HepG2 (cell line): ENCODE data around the gene ERC1. TPM values are rescaled to one million over a fixed set of nuclear protein-coding genes. Genes with fewer than 3 reads are reported as not detected.

Source experiments
- ATAC-seq: fragments of 200-7000 bp; cut with Tn5 transposase; 3 replicates; pipeline ENCODE4 v1.9.1; 2020; ENCODE audit warnings: mild to moderate bottlenecking, moderate library complexity
- BruUV-seq: library from RNA; stranded (reverse); fragments of 400-500 nt; replicated peaks from 2 replicates; lab custom pipeline; 2021; lab: Mats Ljungman, UMichigan
- CTCF ChIA-PET: fragments of 300-600 bp; formaldehyde crosslinking; extraction: SDS; loops from one replicate; lab custom pipeline; 2021; ENCODE audit warnings: low total read pairs, inconsistent platforms, low intra/inter-chr PET ratio; lab: Yijun Ruan, JAX
- POLR2A ChIA-PET: fragments of 350-600 bp; sonication (Branson Sonifier 250); formaldehyde crosslinking; loops from one replicate; lab custom pipeline; 2020; ENCODE audit warnings: antibody characterized with exemption, inconsistent platforms; lab: Yijun Ruan, JAX
- DNase-seq: peaks from one replicate; pipeline ENCODE4 v3.0.0-alpha.2; 2015; ENCODE audit warnings: low spot score
- FAIRE-seq: peaks from 3 replicates; lab custom pipeline; 2011; peaks lifted over from hg19 to GRCh38; lab: Jason Lieb, UNC
- H2AFZ ChIP-seq: one replicate; pipeline ENCODE4 v1.6.1; 2011; ENCODE audit warnings: low read length, inconsistent platforms
- H3K27ac ChIP-seq: fragments of 300-600 bp; 3 replicates; pipeline ENCODE4 v1.8.0; 2011; ENCODE audit warnings: mixed run types, mild to moderate bottlenecking, mixed read lengths, low read length, inconsistent platforms; ENCODE audit not compliant: insufficient read depth; ENCODE audit errors: extremely low read length
- H3K27me3 ChIP-seq, 2 experiments: fragments of 200-600 bp in 1 of 2; 2 replicates in 1 of 2; 3 replicates in 1 of 2; pipeline versions ENCODE4 v1.6.0 to v1.8.0; 2011; ENCODE audit warnings: low read length in 2 of 2, mild to moderate bottlenecking in 2 of 2, moderate library complexity in 2 of 2, inconsistent platforms in 1 of 2; ENCODE audit not compliant: insufficient read depth in 2 of 2, control insufficient read depth in 1 of 2
- H3K36me3 ChIP-seq, 2 experiments: fragments of 200-600 bp in 1 of 2; replicated peaks in 1 of 2; 2 replicates in 1 of 2; 3 replicates in 1 of 2; pipeline versions ENCODE4 v1.5.1 to v1.8.0; 2011; ENCODE audit warnings: low read length in 2 of 2, inconsistent platforms in 1 of 2; ENCODE audit not compliant: insufficient read depth in 2 of 2, control insufficient read depth in 1 of 2
- H3K4me1 ChIP-seq: 2 replicates; pipeline ENCODE4 v1.5.1; 2012; ENCODE audit warnings: low read length, inconsistent platforms; ENCODE audit not compliant: insufficient read depth
- H3K4me2 ChIP-seq: 2 replicates; pipeline ENCODE4 v1.6.0; 2011; ENCODE audit warnings: low read depth, low read length, inconsistent platforms
- H3K4me3 ChIP-seq, 3 experiments: fragments of 200-600 bp in 1 of 3; sonication (generic), shearing (Covaris generic) in 1 of 3; replicated peaks in 1 of 3; 2 replicates each; pipeline ENCODE4 v1.5.1; 2011 to 2016; ENCODE audit warnings: low read length in 3 of 3, inconsistent platforms in 2 of 3, low read depth in 2 of 3, mild to moderate bottlenecking in 2 of 3, control low read depth in 1 of 3, mixed read lengths in 1 of 3; ENCODE audit not compliant: insufficient read depth in 1 of 3
- H3K79me2 ChIP-seq: one replicate; pipeline ENCODE4 v1.6.1; 2011; ENCODE audit warnings: low read length, inconsistent platforms; ENCODE audit not compliant: insufficient read depth
- H3K9ac ChIP-seq: 2 replicates; pipeline ENCODE4 v1.6.0; 2011; ENCODE audit warnings: mild to moderate bottlenecking, low read depth, low read length, inconsistent platforms; ENCODE audit not compliant: insufficient read depth
- H3K9me3 ChIP-seq: 2 replicates; pipeline ENCODE4 v1.5.1; 2012; ENCODE audit warnings: mild to moderate bottlenecking, low read length
- H4K20me1 ChIP-seq: 2 replicates; pipeline ENCODE4 v1.6.0; 2011; ENCODE audit warnings: inconsistent platforms, mild to moderate bottlenecking, low read length, moderate library complexity; ENCODE audit not compliant: insufficient read depth
- CREB3 ChIP-seq: sonication (generic); formaldehyde crosslinking; IDR thresholded peaks from 2 replicates; pipeline ENCODE4 v1.5.0; 2020; ENCODE audit warnings: missing genetic modification reagents
- DMAP1 ChIP-seq: IDR thresholded peaks from 2 replicates; pipeline ENCODE4 v1.6.1; 2016
- ZNF138 ChIP-seq: sonication (generic); formaldehyde crosslinking; IDR thresholded peaks from 2 replicates; pipeline ENCODE4 v1.5.0; 2020; ENCODE audit warnings: mild to moderate bottlenecking, low read depth, missing genetic modification reagents
- ZNF318 ChIP-seq: sonication (generic); formaldehyde crosslinking; IDR thresholded peaks from 2 replicates; pipeline ENCODE4 v1.4.0; 2020; ENCODE audit warnings: mild to moderate bottlenecking, missing genetic modification reagents
- ZNF687 ChIP-seq: sonication (generic); formaldehyde crosslinking; IDR thresholded peaks from 2 replicates; pipeline ENCODE4 v1.5.1; 2020; ENCODE audit warnings: mild to moderate bottlenecking, missing genetic modification reagents, moderate library complexity
- WGBS: methylation state at CpG from one replicate; pipeline ENCODE4 v1.1.6; 2017; ENCODE audit warnings: low lambda C conversion rate; 5-methylcytosine and 5-hydroxymethylcytosine counted together
- in situ Hi-C: cut with HindIII; loops from 2 replicates; pipeline ENCODE4 v1.10.0; 2017; ENCODE audit warnings: low pct_unique_long_range_greater_than_20kb; ENCODE audit not compliant: extremely low pct_ligation_motif_present
- intact Hi-C: fragments of 100-400 bp; cut with micrococcal nuclease; formaldehyde crosslinking; loops from one replicate; pipeline ENCODE4 v1.10.0; 2022; ENCODE audit not compliant: unreplicated experiment
- polyA plus RNA-seq, 8 experiments: library from polyadenylated mRNA; depleted of rRNA in 3 of 8; stranded (reverse) in 7 of 8; unstranded in 1 of 8; fragments of >200 nt; fragmentation: Illumina TruSeq in 4 of 8; extraction: Trizol in 4 of 8; gene quantifications; 2 replicates each; pipeline versions ENCODE4 v1.2.1 to v1.2.3, GENCODE V29; 2011 to 2016; ENCODE audit warnings: low read depth in 4 of 8, missing spikeins in 1 of 8, mixed read lengths in 1 of 8; ENCODE audit not compliant: insufficient read depth in 1 of 8
- total RNA-seq, 5 experiments: library from RNA; depleted of rRNA; stranded (reverse); fragments of >200 nt; fragmentation: Illumina TruSeq; extraction: Trizol; gene quantifications; 2 replicates each; pipeline ENCODE4 v1.2.3, GENCODE V29; 2016; ENCODE audit warnings: low read depth in 1 of 5

Gene ERC1
- total and polyA plus RNA-seq, 2 of the 13 experiments (the other 11 are each of a cell fraction or from before 2014, with no cell fraction given) = 6.1 to 12.4 TPM

GRCh38 chr12:1357171-1357570, 366.1 kb downstream of the ERC1 start:
- no peaks in the 10 kb centered on the region for H3K27me3 ChIP-seq
- intact Hi-C loops = no loop called here
- no peak overlapping the region for H3K9ac ChIP-seq
- H3K79me2 ChIP-seq = no peaks in the 10 kb centered on the region
- POLR2A ChIA-PET = no interaction called here
- FAIRE-seq (no peak), DNase-seq (no peak)
- H3K27ac ChIP-seq = no peak overlapping the region
- peaks cover 7% of the 10 kb centered on the region; the same call in 1 of the 2 replicates for H3K4me1 ChIP-seq
- H2AFZ ChIP-seq = no peak overlapping the region
- no TSS peak for BruUV-seq
- no peaks in the 10 kb centered on the region for H3K36me3 ChIP-seq
- H3K9me3 ChIP-seq = no peaks in the 10 kb centered on the region
- in situ Hi-C loops = no loop called here
- TF ChIP-seq ZNF138 = no peak
- no peak for TF ChIP-seq ZNF687 (CRISPR knock-in tag)
- TF ChIP-seq, all 625 proteins: peak for 0
- 80% methylated on average over 6 of the region's 6 CpGs for WGBS
- CTCF ChIA-PET = no interaction called here
- ATAC-seq = no peak
- Histone ChIP-seq H4K20me1 (no peaks in the 10 kb centered on the region), H3K4me2 (no peak overlapping the region), H3K4me3 (no peak overlapping the region)

GRCh38 chr12:1357711-1358110, 366.7 kb downstream of the ERC1 start:
- Histone ChIP-seq H3K4me3 (no peak overlapping the region), H3K36me3 (no peaks in the 10 kb centered on the region), H3K9me3 (no peaks in the 10 kb centered on the region), H3K4me2 (no peak overlapping the region), H3K79me2 (no peaks in the 10 kb centered on the region), H4K20me1 (no peaks in the 10 kb centered on the region), H3K27me3 (no peaks in the 10 kb centered on the region), H3K27ac (no peak overlapping the region), H3K4me1 (peaks cover 7% of the 10 kb centered on the region; the same call in 1 of the 2 replicates), H3K9ac (no peak overlapping the region), H2AFZ (no peak overlapping the region)
- WGBS = 100% methylated on average over 1 of the region's 1 CpG
- in situ Hi-C loops (no loop called here), intact Hi-C loops (no loop called here)
- BruUV-seq = no TSS peak
- ChIA-PET POLR2A (no interaction called here), CTCF (no interaction called here)
- ATAC-seq (no peak), DNase-seq (no peak), FAIRE-seq (no peak)
- TF ChIP-seq ZNF318 (CRISPR knock-in tag) (no peak), CREB3 (CRISPR knock-in tag) (no peak), DMAP1 (no peak)
